HG03097 (cell line): ENCODE data around the gene PARD3B.
"Not testable (repeated sequence)": the region's sequence is repeated elsewhere in the genome, so short reads cannot be mapped to it uniquely, and the experiment has no call there.

Source experiments
- ATAC-seq: cut with Tn5 transposase; IDR thresholded peaks from one replicate; pipeline ENCODE4 v1.9.1; 2021; ENCODE audit not compliant: unreplicated experiment, low FRiP score

Gene PARD3B

GRCh38 chr2:204538182-204539018, 6.9 kb upstream of the PARD3B start:
- ATAC-seq, result no peak

- ATAC-seq, result no peak
Measured at GRCh38 chr2:204539019-204539385, 6.3 kb upstream of the PARD3B start.

- no peak for ATAC-seq
Measured at GRCh38 chr2:204541637-204542036, 3.6 kb upstream of the PARD3B start.

- no peak for ATAC-seq
Measured at GRCh38 chr2:204542982-204543608, 2.2 kb upstream of the PARD3B start.

- no peak for ATAC-seq
Measured at GRCh38 chr2:204545861-204546735, 823 bp downstream of the PARD3B start.

- no peak for ATAC-seq
Measured at GRCh38 chr2:204550751-204551511, 5.7 kb downstream of the PARD3B start.

GRCh38 chr2:204551512-204551863, 6.2 kb downstream of the PARD3B start:
- ATAC-seq, result no peak

- no peak for ATAC-seq
Measured at GRCh38 chr2:204557604-204558003, 12.3 kb downstream of the PARD3B start.

- not testable (repeated sequence) for ATAC-seq
Measured at GRCh38 chr2:204559358-204559757, 14.1 kb downstream of the PARD3B start.

GRCh38 chr2:204560902-204561301, 15.6 kb downstream of the PARD3B start:
- no peak for ATAC-seq

GRCh38 chr2:204561771-204562170, 16.5 kb downstream of the PARD3B start:
- ATAC-seq, result no peak

GRCh38 chr2:204566439-204566838, 21.2 kb downstream of the PARD3B start:
- no peak for ATAC-seq

- no peak for ATAC-seq
Measured at GRCh38 chr2:204570421-204570820, 25.1 kb downstream of the PARD3B start.

GRCh38 chr2:204571041-204571440, 25.8 kb downstream of the PARD3B start:
- ATAC-seq, result no peak

GRCh38 chr2:204571911-204572310, 26.6 kb downstream of the PARD3B start:
- no peak for ATAC-seq

GRCh38 chr2:204573221-204573620, 27.9 kb downstream of the PARD3B start:
- no peak for ATAC-seq

- ATAC-seq, result no peak
Measured at GRCh38 chr2:204574486-204574885, 29.2 kb downstream of the PARD3B start.

GRCh38 chr2:204575463-204575862, 30.2 kb downstream of the PARD3B start:
- ATAC-seq, result no peak

- ATAC-seq, result no peak
Measured at GRCh38 chr2:204576362-204576979, 31.2 kb downstream of the PARD3B start.

GRCh38 chr2:204578928-204579598, 33.8 kb downstream of the PARD3B start:
- no peak for ATAC-seq
